Measurements from ENCODE around the gene ABCB11. TPM values are rescaled to one million over a fixed set of nuclear protein-coding genes. Genes with fewer than 3 reads are reported as not detected.

The ABCB11 gene
- polyA plus RNA-seq, 1 of the 3 experiments (the other 2 are of a cell fraction), result not detected

DNA sequence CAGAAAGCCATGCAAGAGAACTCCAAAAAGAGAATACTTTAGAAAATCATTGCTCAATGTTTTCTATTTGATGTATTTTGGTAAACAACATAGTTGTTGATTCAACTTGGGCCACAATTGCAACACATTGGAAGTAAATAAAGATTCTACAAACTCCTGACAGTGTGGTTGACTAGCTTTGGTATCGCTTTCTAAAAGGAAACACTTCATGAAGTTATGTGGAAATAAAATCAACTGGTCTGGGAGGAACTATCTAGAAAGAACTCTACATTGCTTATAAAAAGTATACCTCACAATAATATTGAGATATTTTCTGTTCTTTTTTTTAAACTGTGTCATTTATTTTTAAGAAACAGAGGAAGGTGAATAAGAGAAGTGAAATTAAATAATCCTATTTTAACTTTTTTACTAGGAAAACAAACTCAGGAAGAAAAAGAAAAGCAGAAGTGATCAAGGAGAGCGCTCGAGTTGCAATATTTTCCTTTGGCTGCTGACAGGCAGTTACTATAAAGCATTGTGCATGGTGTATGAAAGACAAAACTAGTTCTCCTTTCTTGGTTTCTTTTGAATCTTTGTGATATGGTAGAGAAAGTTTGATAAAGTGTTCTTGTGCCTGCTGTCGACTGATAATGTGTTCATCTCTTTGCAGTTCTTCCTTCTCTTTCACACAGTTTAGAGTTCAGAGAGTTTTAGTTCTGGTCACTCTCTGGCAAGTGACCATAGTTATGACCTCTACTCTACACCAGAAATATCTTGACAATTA is 41.2 kb upstream of the ABCB11 start (continued):
- TF ChIP-seq EZH2phosphoT487 (IDR thresholded peaks at IDR 0.05; ENCODE audit: borderline replicate concordance, low read depth), result no peak
- no peak for TF ChIP-seq JUND (IDR thresholded peaks at IDR 0.05)
- TF ChIP-seq ELF1 (IDR thresholded peaks at IDR 0.05), result no peak
- TF ChIP-seq, protein P1, sequence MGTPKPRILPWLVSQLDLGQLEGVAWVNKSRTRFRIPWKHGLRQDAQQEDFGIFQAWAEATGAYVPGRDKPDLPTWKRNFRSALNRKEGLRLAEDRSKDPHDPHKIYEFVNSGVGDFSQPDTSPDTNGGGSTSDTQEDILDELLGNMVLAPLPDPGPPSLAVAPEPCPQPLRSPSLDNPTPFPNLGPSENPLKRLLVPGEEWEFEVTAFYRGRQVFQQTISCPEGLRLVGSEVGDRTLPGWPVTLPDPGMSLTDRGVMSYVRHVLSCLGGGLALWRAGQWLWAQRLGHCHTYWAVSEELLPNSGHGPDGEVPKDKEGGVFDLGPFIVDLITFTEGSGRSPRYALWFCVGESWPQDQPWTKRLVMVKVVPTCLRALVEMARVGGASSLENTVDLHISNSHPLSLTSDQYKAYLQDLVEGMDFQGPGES (IDR thresholded peaks at IDR 0.05; ENCODE audit: low read depth, low read length), result no peak
- TF ChIP-seq EP300 (IDR thresholded peaks at IDR 0.05; ENCODE audit: borderline replicate concordance in 1 of 2, low read depth in 1 of 2, low read length in 1 of 2), result no peak
- TF ChIP-seq NRF1 (IDR thresholded peaks at IDR 0.05; ENCODE audit: low read depth, low read length), result no peak
- TF ChIP-seq POLR2AphosphoS5 (IDR thresholded peaks at IDR 0.05; ENCODE audit: low read depth, low read length), result no peak

DNA sequence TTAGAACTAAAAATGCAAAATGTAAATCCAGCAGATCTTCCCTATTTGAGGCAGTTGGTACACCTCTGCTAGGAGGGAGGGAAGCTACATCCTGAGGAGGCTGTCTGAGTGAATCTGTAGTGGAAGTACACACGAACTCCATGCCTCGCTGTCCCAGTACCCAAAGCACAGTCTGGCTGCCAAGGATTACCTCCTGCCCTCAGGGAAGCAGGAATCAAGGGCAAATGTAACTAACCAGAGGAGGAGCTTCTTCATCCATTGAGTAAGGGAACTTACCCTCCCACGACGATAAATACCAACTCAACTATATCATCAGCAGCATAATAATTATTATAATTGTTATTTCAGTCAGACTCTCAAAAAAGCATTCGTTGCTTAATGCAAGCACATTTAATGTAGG is 40.3 kb upstream of the ABCB11 start:
- H3K79me2 ChIP-seq (ENCODE audit: insufficient read depth), result no peaks in the 10 kb centered on the region
- H4K20me1 ChIP-seq (ENCODE audit: insufficient read depth), result no peaks in the 10 kb centered on the region
- no peak overlapping the region for H3K4me3 ChIP-seq (ENCODE audit: low read depth in 2 of 2, low read length in 1 of 2)
- no peaks in the 10 kb centered on the region for H3K27me3 ChIP-seq (ENCODE audit: insufficient read depth)
- H3K9ac ChIP-seq, result no peak overlapping the region
- H3K27ac ChIP-seq (ENCODE audit: low read depth in 2 of 2, low read length in 1 of 2), result no peak overlapping the region
- POLR2A ChIA-PET, result no interaction called here
- H3K36me3 ChIP-seq (replicated peaks in 1 of 2; ENCODE audit: control insufficient read depth in 1 of 2, insufficient read depth in 2 of 2, low read length in 1 of 2), result no peaks in the 10 kb centered on the region
- H3F3A ChIP-seq (replicated peaks; ENCODE audit: insufficient read depth), result no peaks in the 10 kb centered on the region
- no peak overlapping the region for H2AFZ ChIP-seq (ENCODE audit: low read depth)
- TF ChIP-seq TAF1 (IDR thresholded peaks at IDR 0.05; ENCODE audit: borderline replicate concordance, low read depth, low read length) (no peak), FOXJ3 (CRISPR knock-in tag; IDR thresholded peaks at IDR 0.05) (no peak), ELF1 (IDR thresholded peaks at IDR 0.05) (no peak), RXRA (IDR thresholded peaks at IDR 0.05; ENCODE audit: borderline replicate concordance, low read depth) (no peak), SMC3 (IDR thresholded peaks at IDR 0.05; ENCODE audit: low read depth, low read length) (no peak), TEAD4 (IDR thresholded peaks at IDR 0.05; ENCODE audit: borderline replicate concordance, insufficient read depth) (no peak), JUND (IDR thresholded peaks at IDR 0.05) (no peak), MXI1 (IDR thresholded peaks at IDR 0.05; ENCODE audit: low read depth, low read length) (no peak), GATA2 (CRISPR knock-in tag; IDR thresholded peaks at IDR 0.05) (no peak), SIN3A (IDR thresholded peaks at IDR 0.05; ENCODE audit: borderline replicate concordance, low read depth, low read length) (no peak), RCOR1 (IDR thresholded peaks at IDR 0.05; ENCODE audit: low read length) (no peak)
- TF ChIP-seq, protein P2, sequence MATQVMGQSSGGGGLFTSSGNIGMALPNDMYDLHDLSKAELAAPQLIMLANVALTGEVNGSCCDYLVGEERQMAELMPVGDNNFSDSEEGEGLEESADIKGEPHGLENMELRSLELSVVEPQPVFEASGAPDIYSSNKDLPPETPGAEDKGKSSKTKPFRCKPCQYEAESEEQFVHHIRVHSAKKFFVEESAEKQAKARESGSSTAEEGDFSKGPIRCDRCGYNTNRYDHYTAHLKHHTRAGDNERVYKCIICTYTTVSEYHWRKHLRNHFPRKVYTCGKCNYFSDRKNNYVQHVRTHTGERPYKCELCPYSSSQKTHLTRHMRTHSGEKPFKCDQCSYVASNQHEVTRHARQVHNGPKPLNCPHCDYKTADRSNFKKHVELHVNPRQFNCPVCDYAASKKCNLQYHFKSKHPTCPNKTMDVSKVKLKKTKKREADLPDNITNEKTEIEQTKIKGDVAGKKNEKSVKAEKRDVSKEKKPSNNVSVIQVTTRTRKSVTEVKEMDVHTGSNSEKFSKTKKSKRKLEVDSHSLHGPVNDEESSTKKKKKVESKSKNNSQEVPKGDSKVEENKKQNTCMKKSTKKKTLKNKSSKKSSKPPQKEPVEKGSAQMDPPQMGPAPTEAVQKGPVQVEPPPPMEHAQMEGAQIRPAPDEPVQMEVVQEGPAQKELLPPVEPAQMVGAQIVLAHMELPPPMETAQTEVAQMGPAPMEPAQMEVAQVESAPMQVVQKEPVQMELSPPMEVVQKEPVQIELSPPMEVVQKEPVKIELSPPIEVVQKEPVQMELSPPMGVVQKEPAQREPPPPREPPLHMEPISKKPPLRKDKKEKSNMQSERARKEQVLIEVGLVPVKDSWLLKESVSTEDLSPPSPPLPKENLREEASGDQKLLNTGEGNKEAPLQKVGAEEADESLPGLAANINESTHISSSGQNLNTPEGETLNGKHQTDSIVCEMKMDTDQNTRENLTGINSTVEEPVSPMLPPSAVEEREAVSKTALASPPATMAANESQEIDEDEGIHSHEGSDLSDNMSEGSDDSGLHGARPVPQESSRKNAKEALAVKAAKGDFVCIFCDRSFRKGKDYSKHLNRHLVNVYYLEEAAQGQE (IDR thresholded peaks at IDR 0.05; ENCODE audit: low read depth, low read length), result no peak
- TF ChIP-seq, protein P3, sequence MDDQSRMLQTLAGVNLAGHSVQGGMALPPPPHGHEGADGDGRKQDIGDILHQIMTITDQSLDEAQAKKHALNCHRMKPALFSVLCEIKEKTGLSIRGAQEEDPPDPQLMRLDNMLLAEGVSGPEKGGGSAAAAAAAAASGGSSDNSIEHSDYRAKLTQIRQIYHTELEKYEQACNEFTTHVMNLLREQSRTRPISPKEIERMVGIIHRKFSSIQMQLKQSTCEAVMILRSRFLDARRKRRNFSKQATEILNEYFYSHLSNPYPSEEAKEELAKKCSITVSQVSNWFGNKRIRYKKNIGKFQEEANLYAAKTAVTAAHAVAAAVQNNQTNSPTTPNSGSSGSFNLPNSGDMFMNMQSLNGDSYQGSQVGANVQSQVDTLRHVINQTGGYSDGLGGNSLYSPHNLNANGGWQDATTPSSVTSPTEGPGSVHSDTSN (IDR thresholded peaks at IDR 0.05), result no peak
- no peaks in the 10 kb centered on the region for H3K4me1 ChIP-seq (ENCODE audit: control insufficient read depth in 1 of 2, insufficient read depth in 2 of 2, low read depth in 1 of 2, low read length in 1 of 2)
- H3K9me2 ChIP-seq, result no peaks in the 10 kb centered on the region
- no peak overlapping the region for H3K4me2 ChIP-seq
- CTCF ChIA-PET, result interaction anchor here (0.7 to 1.5 kb wide), 3 partner anchors 38 to 73 kb away, joined by 3 to 5 read pairs (median 4); no protein-coding TSS in a partner anchor
- 40% methylated on average over 5 of the region's 5 CpGs for WGBS (ENCODE audit: low lambda C conversion rate)
- no peaks in the 10 kb centered on the region for H3K9me3 ChIP-seq
- no peak for DNase-seq

All from SK-N-SH (cell line).